Right cardiac atrium (tissue), 5 donors: ENCODE measurements around the gene TRIM47. TPM values are rescaled to one million over a fixed set of nuclear protein-coding genes. Genes with fewer than 3 reads are reported as not detected.

Experiments
- ATAC-seq, 2 donors: fragments of 200-7000 bp; cut with Tn5 transposase; one replicate each; pipeline versions ENCODE4 v1.8.0 to v1.9.1; 2020; ENCODE audit warnings: moderate library complexity in 2 of 2, mild to moderate bottlenecking in 1 of 2
- DNase-seq, 3 donors: peaks; one replicate each; pipeline ENCODE4 v3.0.0-alpha.2; 2020
- H3K27ac ChIP-seq: one replicate; pipeline ENCODE4 v1.5.1; 2013; ENCODE audit warnings: mild to moderate bottlenecking, low read length, control low read depth, moderate library complexity
- H3K27me3 ChIP-seq: one replicate; pipeline ENCODE4 v1.6.1; 2013; ENCODE audit not compliant: control insufficient read depth, insufficient read depth
- H3K4me1 ChIP-seq: one replicate; pipeline ENCODE4 v1.6.1; 2013; ENCODE audit warnings: low read length; ENCODE audit not compliant: control insufficient read depth, insufficient read depth
- H3K4me3 ChIP-seq: one replicate; pipeline ENCODE4 v1.5.1; 2013; ENCODE audit warnings: low read length, control low read depth
- H3K9me3 ChIP-seq: one replicate; pipeline ENCODE4 v1.6.1; 2013; ENCODE audit warnings: low read length; ENCODE audit not compliant: control insufficient read depth
- WGBS: extraction: QIAGEN DNeasy Blood & Tissue Kit; methylation state at CpG from one replicate; pipeline ENCODE4 v1.1.7; 2013; 5-methylcytosine and 5-hydroxymethylcytosine counted together
- intact Hi-C, 4 donors: fragments of 100-400 bp; cut with DNase I; formaldehyde crosslinking; loops; one replicate each; pipeline versions ENCODE4 v1.11.0 to v1.14.0; 2022 to 2023
- polyA plus RNA-seq: library from polyadenylated mRNA; stranded (reverse); fragments of 200-250 nt; gene quantifications from one replicate; pipeline ENCODE4 v1.2.3, GENCODE V29; 2013
- total RNA-seq, 4 donors: library from RNA; stranded (reverse); fragmentation: NEBNext Ultra II Directional; extraction: Animal tissue kit (Norgen Biotek cat#: 25700); gene quantifications; one replicate each; pipeline ENCODE4 v1.2.1, GENCODE V29; 2021
- donor health status: healthy with polysubstance abuse.
- donor health status: DM: no; HTN: yes; CAD: no.
- donor health status: DM: no; HTN: no; CAD: no.
- donor health status: DM: no; HTN: yes; CAD: no; lungs with severe emphysema.
- donor health status: DM: yes; HTN: yes; CAD: no.

TRIM47 gene
- total and polyA plus RNA-seq, 5 donors, result 19.2 to 25.9 (median 25.1) TPM

- Histone ChIP-seq H3K4me3 (no peak overlapping the region), H3K9me3 (no peaks in the 10 kb centered on the region), H3K27ac (peak overlapping the region; percentile 71), H3K27me3 (no peaks in the 10 kb centered on the region), H3K4me1 (peaks cover 22% of the 10 kb centered on the region)
- DNase-seq (peak in 1 of 3 donors; percentile 26), ATAC-seq (no peak)
- 57% methylated on average over 9 of the region's 9 CpGs for WGBS
- intact Hi-C loops, result no loop called here
Measured at GRCh38 chr17:75849724-75850123, 28.7 kb downstream of the TRIM47 start.

DNA sequence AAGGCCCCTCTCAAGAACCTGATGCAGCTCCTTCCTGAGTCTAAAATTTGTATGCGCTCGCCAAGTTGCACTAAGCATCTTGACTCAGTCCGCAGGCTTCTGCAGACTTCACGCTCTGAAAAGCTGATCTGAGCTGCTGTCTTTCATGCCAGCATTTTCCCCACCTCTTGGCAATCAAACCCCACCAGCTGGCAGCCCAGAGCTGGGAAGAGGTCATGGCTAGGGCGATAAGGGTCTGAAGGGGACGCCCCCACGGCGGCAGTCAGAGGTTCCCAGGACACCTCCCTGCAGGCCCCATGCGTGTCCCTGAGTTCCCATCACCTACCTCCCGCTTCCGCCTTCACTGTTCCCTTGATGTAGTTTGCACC is 29.1 kb downstream of the TRIM47 start:
- ATAC-seq, result no peak

GRCh38 chr17:75848523-75849278 is 29.7 kb downstream of the TRIM47 start:
- ATAC-seq (peak; percentile 71 to 77), DNase-seq (peak; percentile 84 to 91 (median 86))
- Histone ChIP-seq H3K4me1 (peaks cover 19% of the 10 kb centered on the region), H3K27me3 (no peaks in the 10 kb centered on the region), H3K4me3 (no peak overlapping the region), H3K9me3 (no peaks in the 10 kb centered on the region), H3K27ac (peak overlapping the region; percentile 71)
- 37% methylated on average over 16 of the region's 16 CpGs for WGBS
- intact Hi-C loops, result no loop called here

More for the DNA sequence above, 29.1 kb downstream of the TRIM47 start:
- WGBS, result 56% methylated on average over 11 of the region's 11 CpGs
- peak in 1 of 3 donors; percentile 66 for DNase-seq
- intact Hi-C loops, result no loop called here
- Histone ChIP-seq H3K4me3 (no peak overlapping the region), H3K4me1 (peaks cover 21% of the 10 kb centered on the region), H3K27ac (peak overlapping the region; percentile 71), H3K27me3 (no peaks in the 10 kb centered on the region), H3K9me3 (no peaks in the 10 kb centered on the region)

GRCh38 chr17:75847614-75848522 is 30.5 kb downstream of the TRIM47 start:
- Histone ChIP-seq H3K27me3 (no peaks in the 10 kb centered on the region), H3K4me1 (peaks cover 19% of the 10 kb centered on the region), H3K9me3 (no peaks in the 10 kb centered on the region), H3K27ac (peak overlapping the region; percentile 71), H3K4me3 (no peak overlapping the region)
- intact Hi-C loops, result no loop called here
- no peak for ATAC-seq
- no peak for DNase-seq
- WGBS, result 84% methylated on average over 25 of the region's 25 CpGs

- intact Hi-C loops, result no loop called here
- 84% methylated on average over 34 of the region's 34 CpGs for WGBS
- H3K27ac ChIP-seq, result peak overlapping the region; percentile 11
- no peak overlapping the region for H3K4me3 ChIP-seq
- peaks cover 19% of the 10 kb centered on the region for H3K4me1 ChIP-seq
- ATAC-seq, result no peak
- peak in 1 of 3 donors; percentile 63 for DNase-seq
- H3K27me3 ChIP-seq, result no peaks in the 10 kb centered on the region
- H3K9me3 ChIP-seq, result no peaks in the 10 kb centered on the region
Measured at GRCh38 chr17:75846692-75847613, 31.4 kb downstream of the TRIM47 start.

GRCh38 chr17:75845933-75846691 is 32.3 kb downstream of the TRIM47 start:
- Histone ChIP-seq H3K9me3 (no peaks in the 10 kb centered on the region), H3K4me1 (peaks cover 19% of the 10 kb centered on the region), H3K27me3 (no peaks in the 10 kb centered on the region), H3K27ac (peak overlapping the region; percentile 19), H3K4me3 (no peak overlapping the region)
- intact Hi-C loops, result no loop called here
- DNase-seq (no peak), ATAC-seq (peak in 1 of 2 donors; percentile 1)
- WGBS, result 58% methylated on average over 22 of the region's 22 CpGs

DNA sequence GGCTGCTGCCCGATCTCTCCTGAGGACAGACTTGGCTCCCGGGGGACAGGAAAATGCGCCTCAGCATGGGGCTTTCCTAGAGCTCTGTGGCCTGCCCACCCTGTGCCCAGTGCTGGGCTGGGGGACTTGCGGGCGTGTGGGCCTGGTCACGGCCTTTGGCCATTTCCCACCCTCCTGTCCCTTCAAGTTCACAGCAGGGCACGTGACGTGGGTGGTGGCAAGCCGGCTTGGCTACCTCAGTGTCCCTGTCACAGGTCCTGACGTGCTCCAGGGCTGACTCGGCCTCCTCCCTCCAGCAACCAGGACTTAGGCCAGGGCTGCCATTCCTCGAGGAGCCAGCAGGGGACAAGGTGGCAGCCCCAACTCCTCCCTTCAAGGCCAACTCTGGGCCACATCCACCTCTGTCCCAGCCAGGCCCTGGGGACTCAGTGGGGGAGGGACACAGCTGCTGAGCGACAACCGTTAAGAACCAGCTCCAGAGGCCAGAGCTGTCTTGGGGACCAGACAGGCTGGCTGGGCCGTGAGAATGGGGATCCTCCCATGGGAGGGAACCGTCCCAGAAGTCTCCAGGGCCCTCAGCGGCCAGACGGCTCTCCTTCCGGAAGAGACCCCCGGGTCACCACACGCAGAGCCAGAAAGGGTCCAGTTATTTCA is 33.2 kb downstream of the TRIM47 start:
- ATAC-seq (peak; percentile 66 to 70), DNase-seq (peak; percentile 88 to 93 (median 92))
- intact Hi-C loops, result no loop called here
- H3K27me3 ChIP-seq, result no peaks in the 10 kb centered on the region
- no peaks in the 10 kb centered on the region for H3K9me3 ChIP-seq
- no peak overlapping the region for H3K4me3 ChIP-seq
- H3K4me1 ChIP-seq, result peaks cover 19% of the 10 kb centered on the region
- WGBS, result 23% methylated on average over 21 of the region's 21 CpGs
- peak overlapping the region; percentile 86 for H3K27ac ChIP-seq

DNA sequence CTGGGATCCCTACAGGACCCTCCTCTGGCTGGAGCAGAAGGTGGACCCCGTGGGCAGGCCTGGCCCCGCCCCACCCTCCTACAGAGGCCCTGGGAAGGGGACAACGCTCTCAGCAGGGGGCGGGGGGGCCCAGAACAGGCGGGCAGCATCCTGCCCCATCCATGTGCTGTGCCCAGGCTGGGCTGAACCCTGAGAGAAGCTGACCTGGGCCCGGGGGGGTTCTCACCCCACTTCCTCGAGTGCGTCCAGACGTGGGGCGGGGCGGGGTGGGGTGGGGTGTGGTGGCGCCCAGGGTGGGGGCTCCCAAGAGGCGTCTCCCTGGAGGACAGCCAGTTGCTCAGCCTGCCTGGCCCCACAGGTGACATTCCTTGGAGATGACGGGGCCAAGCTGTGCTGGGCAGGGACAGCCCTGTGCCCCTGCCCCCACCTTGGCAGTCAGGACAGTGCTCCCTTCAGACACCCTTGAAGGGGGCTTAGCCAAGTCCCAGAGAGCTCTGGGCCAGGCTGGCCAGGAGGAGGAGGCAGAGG is 33.8 kb downstream of the TRIM47 start:
- 36% methylated on average over 14 of the region's 14 CpGs for WGBS
- Histone ChIP-seq H3K4me1 (peaks cover 16% of the 10 kb centered on the region), H3K9me3 (no peaks in the 10 kb centered on the region), H3K27me3 (no peaks in the 10 kb centered on the region), H3K27ac (peak overlapping the region; percentile 86), H3K4me3 (no peak overlapping the region)
- intact Hi-C loops, result no loop called here
- DNase-seq, result peak; percentile 58 to 79 (median 73)
- ATAC-seq, result peak; percentile 30 to 46

- DNase-seq, result peak in 2 of 3 donors; percentile 73 to 77
Measured at GRCh38 chr17:75843577-75844529, 34.5 kb downstream of the TRIM47 start, which contains the start of gene UNC13D. TSS of gene UNC13D (minus strand) at chr17:75844404. CDS start at chr17:75844337, 67 bp downstream.

More at GRCh38 chr17:75843577-75844529, 34.5 kb downstream of the TRIM47 start, which contains the start of gene UNC13D:
- Histone ChIP-seq H3K4me3 (peak within 1 kb of the TSS; percentile 13), H3K27ac (peak within 1 kb of the TSS; percentile 86), H3K4me1 (peaks cover 13% of the 10 kb centered on the region), H3K27me3 (no peaks in the 10 kb centered on the region), H3K9me3 (no peaks in the 10 kb centered on the region)
- intact Hi-C loops, result no loop called here
- 42% methylated on average over 35 of the region's 35 CpGs for WGBS
- ATAC-seq, result peak; percentile 4 to 12
